Peyer's patch (tissue), 4 donors: ENCODE measurements around the gene FAM20C. TPM values are rescaled to one million over a fixed set of nuclear protein-coding genes. Genes with fewer than 3 reads are reported as not detected.

Source experiments
- DNase-seq, 3 donors: peaks; one replicate each; pipeline ENCODE4 v3.0.0-alpha.2; 2017 to 2019
- H3K27ac ChIP-seq, 4 donors: fragments of 200-600 bp; sonication (generic); one replicate each; pipeline ENCODE4 v1.5.1; 2016 to 2019
- H3K27me3 ChIP-seq, 2 donors: fragments of 200-600 bp; sonication (generic); one replicate each; pipeline ENCODE4 v1.5.1; 2019
- H3K36me3 ChIP-seq, 3 donors: fragments of 200-600 bp; sonication (generic); one replicate each; pipeline ENCODE4 v1.5.1; 2016 to 2019
- H3K4me1 ChIP-seq, 4 donors: fragments of 200-600 bp; sonication (generic); one replicate each; pipeline ENCODE4 v1.5.1; 2016 to 2019
- H3K4me3 ChIP-seq, 4 donors: fragments of 200-600 bp; sonication (generic); 1 replicate in 3 of 4; 2 replicates in 1 of 4; pipeline ENCODE4 v1.5.1; 2016 to 2019; ENCODE audit warnings: mild to moderate bottlenecking in 1 of 4
- H3K9me3 ChIP-seq, 4 donors: fragments of 200-600 bp; sonication (generic); one replicate each; pipeline ENCODE4 v1.5.1; 2016 to 2019; ENCODE audit warnings: mild to moderate bottlenecking in 1 of 4
- CTCF ChIP-seq, 6 experiments: fragments of 450-650 bp in 4 of 6; fragments of 200-600 bp in 2 of 6; sonication (generic) in 1 of 6; IDR thresholded peaks; one replicate each; pipeline ENCODE4 v1.5.1; 2017 to 2019; ENCODE audit warnings: antibody characterized with exemption in 6 of 6, mild to moderate bottlenecking in 3 of 6, moderate library complexity in 1 of 6
- POLR2A ChIP-seq, 2 donors: fragments of 450-650 bp; IDR thresholded peaks; one replicate each; pipeline ENCODE4 v1.5.1; 2017; ENCODE audit warnings: antibody characterized with exemption in 2 of 2, mild to moderate bottlenecking in 2 of 2, moderate library complexity in 2 of 2
- total RNA-seq, 4 donors: library from RNA; depleted of rRNA; stranded (reverse); fragments of >200 nt; gene quantifications; one replicate each; pipeline ENCODE4 v1.1.0, GENCODE V29; 2016

FAM20C gene
- total RNA-seq, 4 donors from 2014 or later: 46.4 to 66.0 (median 53.8) TPM

DNA sequence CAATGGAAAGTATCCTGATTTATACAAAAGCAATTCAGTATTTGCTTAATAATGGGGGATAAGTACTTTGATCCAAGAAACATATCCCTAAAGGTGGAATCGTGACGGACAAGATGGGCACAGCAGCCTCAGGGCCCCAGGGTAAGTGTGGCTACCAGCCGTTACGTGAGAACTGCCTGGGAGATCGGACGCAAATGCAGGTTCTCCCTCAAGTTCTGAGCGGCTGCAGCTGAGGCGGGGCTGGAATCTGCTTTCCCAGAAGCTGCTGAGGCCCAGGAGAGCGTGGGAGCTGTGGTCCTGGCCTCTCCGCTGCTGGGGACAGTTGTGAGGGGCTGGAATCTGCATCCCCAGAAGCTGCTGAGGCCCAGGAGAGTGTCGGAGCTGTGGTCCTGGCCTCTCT, 111.1 kb downstream of the FAM20C start:
- DNase-seq: peak in 1 of 3 donors; percentile 14
- no peaks in the 10 kb centered on the region for H3K27me3 ChIP-seq
- TF ChIP-seq POLR2A (IDR thresholded peaks at IDR 0.05) (no peak), CTCF (IDR thresholded peaks at IDR 0.05) (no peak)
- H3K36me3 ChIP-seq: no peaks in the 10 kb centered on the region
- H3K4me3 ChIP-seq: no peak overlapping the region
- no peak overlapping the region for H3K27ac ChIP-seq
- H3K9me3 ChIP-seq: no peaks in the 10 kb centered on the region
- H3K4me1 ChIP-seq: no peaks in the 10 kb centered on the region

DNA sequence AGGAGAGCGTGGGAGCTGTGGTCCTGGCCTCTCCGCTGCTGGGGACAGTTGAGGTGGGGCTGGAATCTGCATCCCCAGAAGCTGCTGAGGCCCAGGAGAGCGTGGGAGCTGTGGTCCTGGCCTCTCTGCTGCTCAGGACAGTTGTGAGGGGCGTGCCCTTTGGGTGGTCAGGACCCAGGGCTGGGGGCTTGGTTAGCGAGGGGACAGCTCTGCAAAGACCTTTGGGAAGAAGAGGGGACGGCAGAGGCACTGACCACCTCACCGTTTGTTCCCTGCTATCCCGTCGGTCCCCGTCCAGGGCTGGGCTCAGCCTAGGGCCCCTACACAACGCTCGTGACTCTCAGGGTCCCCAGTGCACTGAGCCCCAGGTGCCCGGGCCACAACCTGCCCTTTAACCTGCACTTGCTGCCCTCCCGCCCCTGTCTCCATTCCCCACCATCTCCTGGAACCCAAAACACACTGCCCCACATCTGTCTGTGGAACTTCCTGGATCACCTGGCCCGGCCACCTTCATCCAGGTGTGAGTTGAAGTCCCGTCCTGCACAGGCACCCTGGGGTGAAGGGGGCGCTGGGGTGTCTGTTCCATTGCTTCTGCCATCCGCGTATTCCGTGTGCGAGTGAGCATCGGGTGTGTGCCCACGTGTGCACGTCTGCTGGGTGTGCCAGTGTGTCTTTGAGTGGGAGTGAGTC, 111.7 kb downstream of the FAM20C start:
- peak in 1 of 3 donors; percentile 20 for DNase-seq
- H3K27me3 ChIP-seq: no peaks in the 10 kb centered on the region
- no peak overlapping the region for H3K27ac ChIP-seq
- H3K36me3 ChIP-seq: no peaks in the 10 kb centered on the region
- no peaks in the 10 kb centered on the region for H3K4me1 ChIP-seq
- TF ChIP-seq CTCF (IDR thresholded peaks at IDR 0.05) (no peak), POLR2A (IDR thresholded peaks at IDR 0.05) (no peak)
- H3K9me3 ChIP-seq: no peaks in the 10 kb centered on the region
- no peak overlapping the region for H3K4me3 ChIP-seq

DNA sequence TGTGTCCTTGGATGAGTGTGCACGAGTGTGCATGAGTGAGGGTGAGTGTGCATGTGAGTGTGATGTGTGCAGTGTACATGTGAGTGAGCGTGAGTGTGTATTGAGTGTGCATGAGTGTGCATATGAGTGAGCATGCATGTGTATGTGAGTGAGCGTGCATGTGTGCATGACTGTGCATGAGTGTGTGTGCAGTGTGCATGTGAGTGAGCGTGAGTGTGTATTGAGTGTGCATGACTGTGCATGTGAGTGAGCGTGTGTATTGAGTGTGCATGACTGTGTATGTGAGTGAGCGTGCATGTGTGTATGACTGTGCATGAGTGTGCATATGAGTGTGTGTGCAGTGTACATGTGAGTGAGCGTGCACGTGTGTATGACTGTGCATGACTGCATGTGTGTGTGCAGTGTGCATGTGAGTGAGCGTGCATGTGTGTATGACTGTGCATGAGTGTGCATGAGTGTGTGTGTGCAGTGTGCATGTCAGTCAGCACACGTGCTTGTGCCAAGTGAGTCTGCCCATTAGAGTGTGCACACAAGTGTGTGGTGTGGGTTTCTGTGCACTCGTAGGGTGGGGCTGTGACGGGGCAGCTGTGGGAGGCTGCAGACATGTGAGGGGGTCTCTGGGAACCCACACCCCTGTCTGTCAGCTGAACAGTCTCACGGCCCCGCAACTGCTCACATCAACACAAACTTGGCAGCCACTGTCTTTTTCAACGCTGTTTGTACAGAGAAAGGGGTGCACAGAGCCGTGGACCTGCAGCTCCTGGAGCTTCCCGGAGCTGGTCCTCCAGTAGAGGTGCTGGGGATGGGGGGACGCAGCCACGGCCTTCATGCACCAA, 112.4 kb downstream of the FAM20C start:
- Histone ChIP-seq H3K4me3 (no peak overlapping the region), H3K4me1 (no peaks in the 10 kb centered on the region), H3K27me3 (no peaks in the 10 kb centered on the region), H3K9me3 (no peaks in the 10 kb centered on the region), H3K27ac (no peak overlapping the region), H3K36me3 (no peaks in the 10 kb centered on the region)
- peak in 1 of 3 donors; percentile 9 for DNase-seq
- TF ChIP-seq POLR2A (IDR thresholded peaks at IDR 0.05): no peak
- TF ChIP-seq CTCF (IDR thresholded peaks at IDR 0.05): no peak

DNA sequence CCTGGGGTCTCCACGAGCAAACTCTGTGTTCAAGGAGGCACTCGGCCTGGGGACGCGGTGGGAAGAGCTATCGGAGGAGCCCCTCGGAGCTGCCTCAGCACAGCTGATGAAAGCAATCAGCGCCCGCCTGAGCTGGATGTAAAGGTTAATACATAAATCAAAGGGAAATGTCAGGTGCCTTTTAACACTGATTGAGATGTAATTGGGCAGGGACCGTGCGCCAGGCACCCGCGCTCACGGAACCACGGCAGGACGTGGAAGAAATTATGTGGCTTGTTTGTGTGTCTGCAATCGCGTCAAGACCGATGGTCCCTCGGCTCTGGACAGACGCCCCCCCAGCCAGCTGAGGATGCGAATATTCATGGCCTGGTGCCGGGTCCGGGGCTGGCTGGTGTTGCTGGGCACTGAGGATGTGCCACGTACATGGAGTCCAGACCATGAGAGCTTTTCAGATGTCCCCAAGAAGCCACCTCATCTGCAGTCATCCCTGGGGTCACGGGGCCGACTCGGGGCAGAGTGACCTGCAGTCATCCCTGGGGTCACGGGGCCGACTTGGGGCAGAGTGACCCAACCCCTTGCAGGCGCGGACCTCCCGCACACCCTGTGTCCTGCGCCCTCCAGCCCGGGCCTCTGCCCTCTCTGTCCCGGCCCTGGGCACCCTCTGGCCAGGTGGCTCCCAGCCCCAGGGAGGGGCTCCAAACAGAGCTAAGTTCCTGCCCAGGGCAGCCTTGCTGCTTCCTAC, 113.2 kb downstream of the FAM20C start:
- no peaks in the 10 kb centered on the region for H3K36me3 ChIP-seq
- no peaks in the 10 kb centered on the region for H3K4me1 ChIP-seq
- peak in 1 of 3 donors; percentile 32 for DNase-seq
- no peak overlapping the region for H3K4me3 ChIP-seq
- H3K27ac ChIP-seq: no peak overlapping the region
- H3K9me3 ChIP-seq: no peaks in the 10 kb centered on the region
- TF ChIP-seq CTCF (IDR thresholded peaks at IDR 0.05) (no peak), POLR2A (IDR thresholded peaks at IDR 0.05) (no peak)
- no peaks in the 10 kb centered on the region for H3K27me3 ChIP-seq

DNA sequence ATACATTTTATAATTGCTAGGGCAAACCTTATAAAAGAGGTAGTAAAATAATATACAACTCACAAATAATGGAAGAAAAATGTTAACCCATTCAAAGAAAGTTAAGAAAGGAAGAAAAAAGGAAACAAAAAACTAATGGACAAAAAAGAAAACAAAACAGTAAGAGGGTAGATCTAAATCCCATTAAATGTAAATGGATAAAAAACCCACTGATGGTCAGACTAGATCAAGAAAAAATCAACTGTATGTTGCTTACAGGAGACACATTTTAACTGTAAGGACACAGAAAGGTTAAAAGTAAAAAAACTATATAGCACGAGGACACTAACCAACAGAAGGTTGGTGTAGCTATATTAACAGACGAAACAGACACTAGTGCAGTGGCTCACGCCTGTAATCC, 115.6 kb downstream of the FAM20C start:
- H3K36me3 ChIP-seq: no peaks in the 10 kb centered on the region
- H3K4me3 ChIP-seq: no peak overlapping the region
- H3K9me3 ChIP-seq: no peaks in the 10 kb centered on the region
- no peak for DNase-seq
- no peak overlapping the region for H3K27ac ChIP-seq
- TF ChIP-seq CTCF (IDR thresholded peaks at IDR 0.05): no peak
- no peak for TF ChIP-seq POLR2A (IDR thresholded peaks at IDR 0.05)
- no peaks in the 10 kb centered on the region for H3K4me1 ChIP-seq
- H3K27me3 ChIP-seq: no peaks in the 10 kb centered on the region
